GM10248 (cell line): ENCODE data around the gene BBS1.
"Not testable (repeated sequence)": the region's sequence is repeated elsewhere in the genome, so short reads cannot be mapped to it uniquely, and the experiment has no call there.

Experiments
- CTCF ChIA-PET: fragments of 300-600 bp; sonication (Branson Sonifier 250); formaldehyde crosslinking; extraction: SDS; loops from one replicate; lab custom pipeline; 2021; ENCODE audit warnings: antibody characterized with exemption; lab: Yijun Ruan, JAX
- POLR2A ChIA-PET: fragments of 350-650 bp; sonication (Branson Sonifier 250); formaldehyde crosslinking; extraction: SDS; loops from one replicate; lab custom pipeline; 2020; ENCODE audit warnings: antibody characterized with exemption; lab: Yijun Ruan, JAX
- DNase-seq: peaks from one replicate; pipeline ENCODE4 v3.0.0; 2012; ENCODE audit errors: extremely low spot score
- TF ChIP-seq, protein P1 (sequence below): IDR thresholded peaks from 2 replicates; pipeline ENCODE4 v1.5.1; 2012; ENCODE audit warnings: mild to moderate bottlenecking, low read depth; ENCODE audit errors: extremely low read depth, missing control alignments, control extremely low read depth

The BBS1 gene

DNA sequence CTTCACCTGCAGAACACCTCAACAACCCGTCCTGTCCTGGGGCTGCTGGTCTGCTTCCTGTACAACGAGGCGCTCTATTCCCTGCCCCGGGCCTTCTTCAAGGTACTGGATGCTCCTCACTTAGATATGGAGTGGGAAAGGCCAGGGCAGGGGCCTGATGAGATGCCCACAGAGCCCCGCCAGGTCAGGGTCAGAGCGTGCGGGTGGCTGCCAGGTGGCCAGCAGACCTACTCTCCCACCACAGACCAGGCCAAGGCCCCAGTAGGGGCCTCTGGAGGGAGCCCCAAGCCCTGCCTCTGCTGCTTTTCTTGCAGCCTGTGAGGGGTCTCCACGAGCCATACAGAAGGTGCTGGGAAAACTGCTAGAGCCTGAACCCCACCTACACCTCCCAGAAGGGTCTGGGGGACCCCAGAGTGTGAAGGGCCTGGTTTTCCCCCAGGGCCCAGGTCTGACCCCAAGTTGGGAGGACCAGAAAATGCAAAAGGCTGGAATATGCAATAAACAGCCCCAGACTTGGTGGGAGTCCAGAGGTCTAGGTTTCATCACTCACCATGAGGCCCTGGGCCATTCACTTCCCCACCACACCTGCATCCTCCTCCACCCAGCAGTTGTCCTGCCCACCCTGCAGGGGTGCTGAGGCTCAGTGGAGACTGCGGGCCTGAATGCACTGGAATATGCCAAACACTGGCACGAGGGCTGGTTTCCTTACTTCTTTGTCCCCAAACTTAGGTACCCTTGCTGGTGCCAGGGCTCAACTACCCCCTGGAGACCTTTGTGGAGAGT lies 20.7 kb downstream of the BBS1 start:
- no peak for DNase-seq
- ChIA-PET CTCF (interaction anchor here (0.7 to 1.2 kb wide), 2 partner anchors 13 to 168 kb away, joined by 3 read pairs; no protein-coding TSS in a partner anchor), POLR2A (no interaction called here)
- TF ChIP-seq, protein P1, sequence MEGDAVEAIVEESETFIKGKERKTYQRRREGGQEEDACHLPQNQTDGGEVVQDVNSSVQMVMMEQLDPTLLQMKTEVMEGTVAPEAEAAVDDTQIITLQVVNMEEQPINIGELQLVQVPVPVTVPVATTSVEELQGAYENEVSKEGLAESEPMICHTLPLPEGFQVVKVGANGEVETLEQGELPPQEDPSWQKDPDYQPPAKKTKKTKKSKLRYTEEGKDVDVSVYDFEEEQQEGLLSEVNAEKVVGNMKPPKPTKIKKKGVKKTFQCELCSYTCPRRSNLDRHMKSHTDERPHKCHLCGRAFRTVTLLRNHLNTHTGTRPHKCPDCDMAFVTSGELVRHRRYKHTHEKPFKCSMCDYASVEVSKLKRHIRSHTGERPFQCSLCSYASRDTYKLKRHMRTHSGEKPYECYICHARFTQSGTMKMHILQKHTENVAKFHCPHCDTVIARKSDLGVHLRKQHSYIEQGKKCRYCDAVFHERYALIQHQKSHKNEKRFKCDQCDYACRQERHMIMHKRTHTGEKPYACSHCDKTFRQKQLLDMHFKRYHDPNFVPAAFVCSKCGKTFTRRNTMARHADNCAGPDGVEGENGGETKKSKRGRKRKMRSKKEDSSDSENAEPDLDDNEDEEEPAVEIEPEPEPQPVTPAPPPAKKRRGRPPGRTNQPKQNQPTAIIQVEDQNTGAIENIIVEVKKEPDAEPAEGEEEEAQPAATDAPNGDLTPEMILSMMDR: no peak

DNA sequence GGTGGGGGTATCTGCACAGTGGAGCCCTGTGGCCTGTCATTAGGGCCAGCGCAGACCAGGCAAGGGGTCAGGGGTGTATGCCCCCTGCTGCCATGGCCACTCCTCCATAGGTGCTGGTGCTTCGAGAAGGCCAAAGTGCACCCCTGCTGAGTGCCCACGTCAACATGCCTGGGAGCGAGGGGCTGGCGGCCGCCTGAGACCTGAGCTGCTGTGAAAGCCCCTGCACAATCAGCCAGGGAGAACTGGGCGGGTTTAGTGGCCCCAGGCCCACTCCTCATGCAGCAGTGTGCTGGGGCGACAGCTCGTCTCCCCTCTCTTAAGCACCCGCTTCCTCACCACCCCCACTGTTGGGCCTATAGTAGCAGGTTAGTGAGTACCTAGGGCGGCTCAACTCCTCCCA lies 21.4 kb downstream of the BBS1 start:
- TF ChIP-seq, protein P1: no peak
- no peak for DNase-seq
- ChIA-PET POLR2A (no interaction called here), CTCF (interaction anchor here (1.2 to 2.0 kb wide), 2 partner anchors 11 to 168 kb away, joined by 3 to 6 read pairs; no protein-coding TSS in a partner anchor)

DNA sequence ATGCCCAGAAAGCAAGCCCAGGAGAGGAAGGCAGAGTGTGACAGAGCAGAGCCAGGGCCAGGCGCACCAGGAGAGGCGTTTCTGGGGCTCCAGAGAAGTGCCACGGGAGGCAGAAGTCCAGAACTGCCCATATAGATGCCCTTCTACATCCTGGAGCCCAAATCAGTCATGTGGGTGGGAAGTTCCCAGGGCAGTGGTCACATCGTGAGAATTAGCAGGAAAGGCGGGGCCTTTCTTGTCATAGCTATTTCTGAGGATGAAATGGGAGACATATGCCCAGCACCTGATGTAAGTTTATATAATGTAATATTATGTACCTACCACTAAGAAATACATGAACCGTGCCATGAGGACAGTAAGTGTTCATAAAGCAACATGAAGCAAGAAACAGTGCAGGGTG lies 22.3 kb downstream of the BBS1 start:
- CTCF ChIA-PET: interaction anchor here (1.2 to 2.0 kb wide), 2 partner anchors 10 to 169 kb away, joined by 3 to 6 read pairs; no protein-coding TSS in a partner anchor
- POLR2A ChIA-PET: interaction anchor here (1.0 kb wide), 1 partner anchor 13 kb away, joined by 3 read pairs; the partner anchor contains the start of gene ZDHHC24
- TF ChIP-seq, protein P1: no peak
- DNase-seq: no peak

DNA sequence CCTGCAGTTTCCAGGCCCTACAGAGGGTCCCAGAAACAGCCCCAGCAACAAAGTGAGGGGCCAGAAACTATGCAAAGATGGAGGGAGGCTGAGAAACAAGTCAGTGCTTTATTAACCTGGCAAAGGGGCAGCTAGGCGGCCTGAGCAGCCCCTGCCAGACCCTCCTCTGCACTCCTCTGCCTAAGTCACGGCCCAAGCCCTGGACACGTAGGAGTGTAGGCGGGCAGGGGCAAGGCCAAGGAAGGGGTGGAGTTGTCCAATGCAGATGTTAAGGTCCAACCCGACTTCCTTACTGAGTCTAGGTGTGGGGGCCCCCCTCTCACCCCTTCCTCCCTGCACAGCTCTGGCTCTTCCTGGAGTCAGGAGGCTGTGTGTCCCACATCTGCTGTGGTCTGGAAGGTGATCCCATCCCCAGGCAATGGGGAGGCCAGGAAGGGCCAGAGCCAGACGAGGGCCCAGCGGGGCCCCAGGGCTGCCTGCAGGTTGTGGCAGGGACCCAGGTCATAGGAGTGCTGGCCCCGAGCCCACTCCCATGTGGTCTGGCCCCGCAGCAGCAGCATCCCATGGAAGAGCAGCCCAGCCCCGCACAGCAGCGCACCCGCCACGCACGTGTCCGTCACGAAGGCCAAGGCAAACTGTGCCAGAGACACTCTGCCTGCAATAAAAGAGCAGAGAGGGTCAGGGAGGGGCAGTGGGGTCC lies 28.9 kb downstream of the BBS1 start:
- ChIA-PET CTCF (no interaction called here), POLR2A (no interaction called here)
- TF ChIP-seq, protein P1: no peak
- no peak for DNase-seq

DNA sequence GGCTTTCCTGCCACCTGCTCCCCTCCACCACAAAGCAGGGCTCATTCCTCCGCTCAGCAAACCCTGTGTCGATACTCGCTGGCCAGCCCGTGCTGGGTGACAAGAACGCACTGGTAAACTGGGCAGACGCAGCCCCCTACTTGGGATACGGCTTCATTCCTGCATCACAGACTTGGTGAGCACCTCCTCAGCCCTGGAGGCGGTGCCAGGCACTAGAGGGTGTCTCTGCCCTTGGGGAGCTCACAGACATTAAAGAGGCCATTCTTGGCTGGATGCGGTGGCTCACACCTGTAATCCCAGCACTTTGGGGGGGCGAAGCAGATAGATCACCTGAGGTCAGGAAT lies 29.4 kb downstream of the BBS1 start:
- no peak for DNase-seq
- TF ChIP-seq, protein P1: no peak
- CTCF ChIA-PET: no interaction called here
- POLR2A ChIA-PET: no interaction called here

DNA sequence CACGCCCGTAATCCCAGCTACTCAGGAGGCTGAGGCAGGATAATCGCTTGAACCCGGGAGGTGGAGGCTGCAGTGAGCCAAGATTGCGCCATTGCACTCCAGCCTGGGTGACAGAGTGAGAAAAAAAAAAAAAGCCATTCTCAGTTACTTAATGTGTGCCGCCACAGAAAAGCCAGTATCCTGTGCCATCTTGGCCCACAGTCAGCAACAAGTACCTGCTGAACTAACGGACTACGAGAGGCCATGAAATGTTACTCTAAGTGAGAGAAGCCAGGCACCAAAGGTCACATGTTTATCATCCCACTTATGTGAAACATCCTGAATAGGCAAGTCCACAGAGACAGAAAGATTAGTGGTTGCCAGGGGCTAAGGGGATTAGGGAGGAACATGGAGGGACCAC lies 30.2 kb downstream of the BBS1 start:
- POLR2A ChIA-PET, DNase-seq: not testable (repeated sequence)
- CTCF ChIA-PET: interaction anchor here (1.9 kb wide), 1 partner anchor 138 kb away, joined by 6 read pairs; no protein-coding TSS in a partner anchor

DNA sequence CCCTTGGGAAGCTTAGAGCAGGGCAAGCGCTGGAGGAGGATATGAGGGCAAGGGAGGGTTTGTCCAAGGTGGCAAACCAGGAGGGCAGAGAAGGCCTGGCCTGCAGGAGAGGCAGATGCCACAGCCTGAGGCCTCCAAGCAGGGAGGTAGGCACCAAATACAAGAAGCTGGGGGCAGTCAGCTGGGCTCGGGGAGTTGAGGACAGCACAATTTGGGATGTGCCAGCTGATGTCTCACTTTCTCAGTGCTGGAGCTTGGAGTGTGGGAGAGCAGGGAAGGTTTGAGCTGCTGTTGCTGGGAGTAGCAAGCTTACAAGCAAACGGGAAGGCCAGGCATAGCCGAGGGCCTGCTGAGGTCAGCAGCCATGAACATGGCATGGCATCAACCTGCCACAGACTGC lies 31.5 kb downstream of the BBS1 start:
- TF ChIP-seq, protein P1: no peak
- POLR2A ChIA-PET: no interaction called here
- CTCF ChIA-PET: interaction anchor here (1.4 to 1.9 kb wide), 2 partner anchors 9 to 137 kb away, joined by 6 read pairs; no protein-coding TSS in a partner anchor
- no peak for DNase-seq
